ENCODE data around the gene PSEN1. TPM values are rescaled to one million over a fixed set of nuclear protein-coding genes. Genes with fewer than 3 reads are reported as not detected.

PSEN1 gene
- polyA plus RNA-seq, 4 donors = 24.4 to 138 (median 35.4) TPM

DNA sequence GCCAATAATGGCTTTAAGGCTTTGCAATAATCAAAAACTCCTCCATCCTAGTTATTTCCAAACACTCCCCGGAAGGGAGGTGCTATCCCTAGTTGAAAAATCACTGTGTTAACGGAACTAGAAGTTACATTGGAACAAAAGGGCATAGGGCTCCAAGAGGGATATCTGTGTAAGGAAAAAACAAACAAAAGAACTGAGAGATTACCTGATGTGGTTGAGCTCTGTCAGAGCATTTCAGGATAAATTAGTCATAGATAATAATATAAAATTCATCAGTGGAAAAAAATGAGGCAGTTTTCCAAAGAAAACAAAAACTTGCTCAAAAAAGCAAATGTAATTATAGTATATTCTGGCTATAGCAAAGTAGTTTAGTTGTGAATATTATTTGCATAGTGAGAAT lies 73.6 kb downstream of the PSEN1 start:
- H3K4me3 ChIP-seq (ENCODE audit: low read depth in 1 of 3, low read length in 3 of 3) = no peak overlapping the region
- FAIRE-seq (no peak), DNase-seq (no peak)
- no peak overlapping the region for H3K27ac ChIP-seq (ENCODE audit: low read depth in 1 of 3, low read length in 2 of 3)
- WGBS, 3 donors = 78 to 85% (median 79%) methylated on average over 2 of the region's 2 CpGs
- H3K4me1 ChIP-seq (ENCODE audit: control insufficient read depth in 3 of 3, insufficient read depth in 2 of 3, low read depth in 1 of 3, low read length in 2 of 3) = no peaks in the 10 kb centered on the region
- peaks cover 0 to 6% of the 10 kb centered on the region in 2 donors for H3K9me3 ChIP-seq (ENCODE audit: control insufficient read depth in 2 of 2, insufficient read depth in 1 of 2, low read depth in 1 of 2, low read length in 1 of 2)
- H3K27me3 ChIP-seq (ENCODE audit: control insufficient read depth in 3 of 3, insufficient read depth in 3 of 3, low read length in 3 of 3) = no peaks in the 10 kb centered on the region
- peaks cover 14 to 39% (median 27%) of the 10 kb centered on the region in 3 donors for H3K36me3 ChIP-seq (ENCODE audit: control insufficient read depth in 3 of 3, insufficient read depth in 2 of 3, low read depth in 1 of 3, low read length in 3 of 3)

DNA sequence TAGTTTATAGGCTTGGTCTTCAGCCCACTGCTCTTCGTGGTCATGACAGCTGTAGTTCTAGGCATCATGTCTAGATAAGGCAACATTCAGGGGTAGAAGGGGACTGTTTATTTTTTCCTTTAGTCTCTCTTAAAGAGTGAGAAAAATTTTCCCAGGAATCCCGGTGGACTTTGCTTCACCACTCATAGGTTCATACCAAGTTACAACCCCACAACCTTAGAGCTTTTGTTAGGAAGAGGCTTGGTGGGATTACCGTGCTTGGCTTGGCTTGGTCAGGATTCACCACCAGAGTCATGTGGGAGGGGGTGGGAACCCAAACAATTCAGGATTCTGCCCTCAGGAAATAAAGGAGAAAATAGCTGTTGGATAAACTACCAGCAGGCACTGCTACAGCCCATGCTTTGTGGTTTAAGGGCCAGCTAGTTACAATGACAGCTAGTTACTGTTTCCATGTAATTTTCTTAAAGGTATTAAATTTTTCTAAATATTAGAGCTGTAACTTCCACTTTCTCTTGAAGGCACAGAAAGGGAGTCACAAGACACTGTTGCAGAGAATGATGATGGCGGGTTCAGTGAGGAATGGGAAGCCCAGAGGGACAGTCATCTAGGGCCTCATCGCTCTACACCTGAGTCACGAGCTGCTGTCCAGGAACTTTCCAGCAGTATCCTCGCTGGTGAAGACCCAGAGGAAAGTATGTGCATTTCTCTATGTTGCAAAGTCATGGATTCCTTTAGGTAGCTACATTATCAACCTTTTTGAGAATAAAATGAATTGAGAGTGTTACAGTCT lies 75.1 kb downstream of the PSEN1 start:
- no peaks in the 10 kb centered on the region for H3K4me1 ChIP-seq (ENCODE audit: control insufficient read depth in 3 of 3, insufficient read depth in 2 of 3, low read depth in 1 of 3, low read length in 2 of 3)
- H3K27ac ChIP-seq (ENCODE audit: low read depth in 1 of 3, low read length in 2 of 3) = no peak overlapping the region
- FAIRE-seq (no peak), DNase-seq (no peak)
- 90 to 91% (median 91%) methylated on average over 7 of the region's 7 CpGs for WGBS, 3 donors
- no peaks in the 10 kb centered on the region for H3K27me3 ChIP-seq (ENCODE audit: control insufficient read depth in 3 of 3, insufficient read depth in 3 of 3, low read length in 3 of 3)
- peaks cover 0 to 6% of the 10 kb centered on the region in 2 donors for H3K9me3 ChIP-seq (ENCODE audit: control insufficient read depth in 2 of 2, insufficient read depth in 1 of 2, low read depth in 1 of 2, low read length in 1 of 2)
- H3K4me3 ChIP-seq (ENCODE audit: low read depth in 1 of 3, low read length in 3 of 3) = no peak overlapping the region
- peaks cover 14 to 46% (median 24%) of the 10 kb centered on the region in 3 donors for H3K36me3 ChIP-seq (ENCODE audit: control insufficient read depth in 3 of 3, insufficient read depth in 2 of 3, low read depth in 1 of 3, low read length in 3 of 3)

DNA sequence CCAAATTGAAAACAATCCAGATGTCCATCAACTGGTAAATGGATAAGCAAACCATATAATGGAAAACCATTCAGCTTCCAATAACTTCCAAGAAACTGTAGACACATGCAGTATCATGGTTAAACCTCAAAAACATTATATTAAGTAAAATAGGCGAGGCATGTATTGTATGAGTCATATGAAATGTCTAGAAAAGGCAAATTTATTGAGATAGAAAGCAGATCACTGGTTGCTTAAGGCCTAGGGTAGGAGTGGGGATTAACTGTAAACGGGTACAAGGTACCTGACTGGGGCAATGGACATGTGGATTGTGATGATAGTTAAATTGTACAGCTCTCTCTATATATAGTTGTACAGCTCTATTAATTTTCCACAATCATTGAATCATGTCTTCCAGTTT lies 79.7 kb downstream of the PSEN1 start:
- DNase-seq = no peak
- no peak overlapping the region for H3K27ac ChIP-seq (ENCODE audit: low read depth in 1 of 3, low read length in 2 of 3)
- H3K36me3 ChIP-seq (ENCODE audit: control insufficient read depth in 3 of 3, insufficient read depth in 2 of 3, low read depth in 1 of 3, low read length in 3 of 3) = peaks cover 16 to 46% (median 28%) of the 10 kb centered on the region in 3 donors
- H3K27me3 ChIP-seq (ENCODE audit: control insufficient read depth in 3 of 3, insufficient read depth in 3 of 3, low read length in 3 of 3) = no peaks in the 10 kb centered on the region
- FAIRE-seq = no peak
- no peaks in the 10 kb centered on the region for H3K9me3 ChIP-seq (ENCODE audit: control insufficient read depth in 2 of 2, insufficient read depth in 1 of 2, low read depth in 1 of 2, low read length in 1 of 2)
- WGBS, 3 donors = 88 to 93% (median 90%) methylated on average over 2 of the region's 2 CpGs
- no peaks in the 10 kb centered on the region for H3K4me1 ChIP-seq (ENCODE audit: control insufficient read depth in 3 of 3, insufficient read depth in 2 of 3, low read depth in 1 of 3, low read length in 2 of 3)
- no peak overlapping the region for H3K4me3 ChIP-seq (ENCODE audit: low read depth in 1 of 3, low read length in 3 of 3)

DNA sequence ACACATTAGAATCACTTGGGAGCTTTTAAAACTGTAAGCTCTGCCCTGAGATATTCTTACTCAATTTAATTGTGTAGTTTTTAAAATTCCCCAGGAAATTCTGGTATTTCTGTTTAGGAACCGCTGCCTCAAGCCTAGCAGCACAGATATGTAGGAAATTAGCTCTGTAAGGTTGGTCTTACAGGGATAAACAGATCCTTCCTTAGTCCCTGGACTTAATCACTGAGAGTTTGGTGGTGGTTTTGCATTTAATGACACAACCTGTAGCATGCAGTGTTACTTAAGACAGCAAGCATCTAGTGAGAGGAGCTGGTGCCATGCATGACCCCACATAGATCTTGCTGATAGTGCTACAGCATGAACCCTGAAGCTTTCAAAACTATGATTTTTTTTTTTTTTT lies 81.1 kb downstream of the PSEN1 start:
- H3K36me3 ChIP-seq (ENCODE audit: control insufficient read depth in 3 of 3, insufficient read depth in 2 of 3, low read depth in 1 of 3, low read length in 3 of 3) = peaks cover 12 to 40% (median 34%) of the 10 kb centered on the region in 3 donors
- no peaks in the 10 kb centered on the region for H3K9me3 ChIP-seq (ENCODE audit: control insufficient read depth in 2 of 2, insufficient read depth in 1 of 2, low read depth in 1 of 2, low read length in 1 of 2)

GRCh38 chr14:73220061-73220460 lies 83.8 kb downstream of the PSEN1 start:
- no peak for FAIRE-seq

More for the DNA sequence above, 81.1 kb downstream of the PSEN1 start:
- FAIRE-seq (no peak), DNase-seq (no peak)
- Histone ChIP-seq H3K27me3 (ENCODE audit: control insufficient read depth in 3 of 3, insufficient read depth in 3 of 3, low read length in 3 of 3) (no peaks in the 10 kb centered on the region), H3K27ac (ENCODE audit: low read depth in 1 of 3, low read length in 2 of 3) (no peak overlapping the region), H3K4me3 (ENCODE audit: low read depth in 1 of 3, low read length in 3 of 3) (no peak overlapping the region), H3K4me1 (ENCODE audit: control insufficient read depth in 3 of 3, insufficient read depth in 2 of 3, low read depth in 1 of 3, low read length in 2 of 3) (no peaks in the 10 kb centered on the region)
- WGBS, 3 donors = 93 to 99% (median 97%) methylated on average over 1 of the region's 1 CpG

GRCh38 chr14:73220634-73221033 lies 84.3 kb downstream of the PSEN1 start:
- Histone ChIP-seq H3K36me3 (ENCODE audit: control insufficient read depth in 3 of 3, insufficient read depth in 2 of 3, low read depth in 1 of 3, low read length in 3 of 3) (peaks cover 9 to 39% (median 33%) of the 10 kb centered on the region in 3 donors), H3K9me3 (ENCODE audit: control insufficient read depth in 2 of 2, insufficient read depth in 1 of 2, low read depth in 1 of 2, low read length in 1 of 2) (no peaks in the 10 kb centered on the region), H3K4me1 (ENCODE audit: control insufficient read depth in 3 of 3, insufficient read depth in 2 of 3, low read depth in 1 of 3, low read length in 2 of 3) (no peaks in the 10 kb centered on the region), H3K27ac (ENCODE audit: low read depth in 1 of 3, low read length in 2 of 3) (no peak overlapping the region), H3K27me3 (ENCODE audit: control insufficient read depth in 3 of 3, insufficient read depth in 3 of 3, low read length in 3 of 3) (no peaks in the 10 kb centered on the region), H3K4me3 (ENCODE audit: low read depth in 1 of 3, low read length in 3 of 3) (no peak overlapping the region)
- FAIRE-seq = no peak
- no peak for DNase-seq
- 96 to 97% (median 97%) methylated on average over 5 of the region's 5 CpGs for WGBS, 3 donors

More at GRCh38 chr14:73220061-73220460, 83.8 kb downstream of the PSEN1 start:
- Histone ChIP-seq H3K27ac (ENCODE audit: low read depth in 1 of 3, low read length in 2 of 3) (no peak overlapping the region), H3K4me3 (ENCODE audit: low read depth in 1 of 3, low read length in 3 of 3) (no peak overlapping the region), H3K9me3 (ENCODE audit: control insufficient read depth in 2 of 2, insufficient read depth in 1 of 2, low read depth in 1 of 2, low read length in 1 of 2) (no peaks in the 10 kb centered on the region), H3K27me3 (ENCODE audit: control insufficient read depth in 3 of 3, insufficient read depth in 3 of 3, low read length in 3 of 3) (no peaks in the 10 kb centered on the region), H3K4me1 (ENCODE audit: control insufficient read depth in 3 of 3, insufficient read depth in 2 of 3, low read depth in 1 of 3, low read length in 2 of 3) (no peaks in the 10 kb centered on the region), H3K36me3 (ENCODE audit: control insufficient read depth in 3 of 3, insufficient read depth in 2 of 3, low read depth in 1 of 3, low read length in 3 of 3) (peaks cover 9 to 39% (median 32%) of the 10 kb centered on the region in 3 donors)
- WGBS, 3 donors = 92 to 96% (median 94%) methylated on average over 4 of the region's 4 CpGs
- DNase-seq = no peak

DNA sequence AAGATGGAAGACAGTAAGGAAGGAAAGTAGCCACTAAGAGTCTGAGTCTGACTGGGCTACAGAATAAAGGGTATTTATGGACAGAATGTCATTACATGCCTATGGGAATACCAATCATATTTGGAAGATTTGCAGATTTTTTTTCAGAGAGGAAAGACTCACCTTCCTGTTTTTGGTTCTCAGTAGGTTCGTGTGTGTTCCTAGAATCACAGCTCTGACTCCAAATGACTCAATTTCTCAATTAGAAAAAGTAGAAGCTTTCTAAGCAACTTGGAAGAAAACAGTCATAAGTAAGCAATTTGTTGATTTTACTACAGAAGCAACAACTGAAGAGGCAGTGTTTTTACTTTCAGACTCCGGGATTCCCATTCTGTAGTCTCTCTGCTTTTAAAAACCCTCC lies 85.6 kb downstream of the PSEN1 start:
- Histone ChIP-seq H3K9me3 (ENCODE audit: control insufficient read depth in 2 of 2, insufficient read depth in 1 of 2, low read depth in 1 of 2, low read length in 1 of 2) (no peaks in the 10 kb centered on the region), H3K27me3 (ENCODE audit: control insufficient read depth in 3 of 3, insufficient read depth in 3 of 3, low read length in 3 of 3) (no peaks in the 10 kb centered on the region), H3K4me1 (ENCODE audit: control insufficient read depth in 3 of 3, insufficient read depth in 2 of 3, low read depth in 1 of 3, low read length in 2 of 3) (no peaks in the 10 kb centered on the region), H3K27ac (ENCODE audit: low read depth in 1 of 3, low read length in 2 of 3) (no peak overlapping the region), H3K4me3 (ENCODE audit: low read depth in 1 of 3, low read length in 3 of 3) (no peak overlapping the region), H3K36me3 (ENCODE audit: control insufficient read depth in 3 of 3, insufficient read depth in 2 of 3, low read depth in 1 of 3, low read length in 3 of 3) (peaks cover 9 to 40% (median 31%) of the 10 kb centered on the region in 3 donors)
- FAIRE-seq (no peak), DNase-seq (no peak)
- 65 to 90% (median 84%) methylated on average over 2 of the region's 2 CpGs for WGBS, 3 donors

GRCh38 chr14:73223049-73223448 lies 86.7 kb downstream of the PSEN1 start:
- no peak for DNase-seq
- no peak for FAIRE-seq
- H3K27ac ChIP-seq (ENCODE audit: low read depth in 1 of 3, low read length in 2 of 3) = no peak overlapping the region
- 54 to 74% (median 65%) methylated on average over 5 of the region's 5 CpGs for WGBS, 3 donors
- H3K36me3 ChIP-seq (ENCODE audit: control insufficient read depth in 3 of 3, insufficient read depth in 2 of 3, low read depth in 1 of 3, low read length in 3 of 3) = peaks cover 9 to 39% (median 24%) of the 10 kb centered on the region in 3 donors
- H3K4me1 ChIP-seq (ENCODE audit: control insufficient read depth in 3 of 3, insufficient read depth in 2 of 3, low read depth in 1 of 3, low read length in 2 of 3) = peaks cover 0 to 3% (median 0%) of the 10 kb centered on the region in 3 donors
- H3K9me3 ChIP-seq (ENCODE audit: control insufficient read depth in 2 of 2, insufficient read depth in 1 of 2, low read depth in 1 of 2, low read length in 1 of 2) = no peaks in the 10 kb centered on the region
- no peaks in the 10 kb centered on the region for H3K27me3 ChIP-seq (ENCODE audit: control insufficient read depth in 3 of 3, insufficient read depth in 3 of 3, low read length in 3 of 3)
- H3K4me3 ChIP-seq (ENCODE audit: low read depth in 1 of 3, low read length in 3 of 3) = no peak overlapping the region
